GM18951 (cell line): ENCODE data around the gene TLE4.
"Not testable (repeated sequence)": the region's sequence is repeated elsewhere in the genome, so short reads cannot be mapped to it uniquely, and the experiment has no call there.

ENCODE experiments used
- POLR2A ChIP-seq: IDR thresholded peaks from 4 replicates; pipeline ENCODE4 v1.6.1; 2011; ENCODE audit warnings: mild to moderate bottlenecking; ENCODE audit not compliant: insufficient read length, insufficient read depth; ENCODE audit errors: extremely low read depth
- in situ Hi-C: fragments of 300-500 bp; cut with MboI; formaldehyde crosslinking; loops from one replicate; pipeline ENCODE4 v1.12.0; 2022; ENCODE audit warnings: low sequenced_read_pairs, mixed read lengths, inconsistent platforms; ENCODE audit not compliant: unreplicated experiment

The TLE4 gene

GRCh38 chr9:79603222-79603920 lies 31.6 kb downstream of the TLE4 start:
- in situ Hi-C loops = no loop called here
- no peak for TF ChIP-seq POLR2A

GRCh38 chr9:79604149-79604548 lies 32.4 kb downstream of the TLE4 start:
- in situ Hi-C loops = no loop called here
- no peak for TF ChIP-seq POLR2A

GRCh38 chr9:79604921-79605562 lies 33.3 kb downstream of the TLE4 start:
- in situ Hi-C loops = no loop called here
- TF ChIP-seq POLR2A = no peak

- in situ Hi-C loops = not testable (repeated sequence)
Measured at GRCh38 chr9:79606529-79606928, 34.8 kb downstream of the TLE4 start.

GRCh38 chr9:79609468-79610018 lies 37.8 kb downstream of the TLE4 start:
- in situ Hi-C loops = no loop called here
- no peak for TF ChIP-seq POLR2A

GRCh38 chr9:79610019-79610631 lies 38.4 kb downstream of the TLE4 start:
- no peak for TF ChIP-seq POLR2A
- in situ Hi-C loops = no loop called here

- no peak for TF ChIP-seq POLR2A
- in situ Hi-C loops = no loop called here
Measured at GRCh38 chr9:79610791-79611614, 39.2 kb downstream of the TLE4 start.

- in situ Hi-C loops = no loop called here
- no peak for TF ChIP-seq POLR2A
Measured at GRCh38 chr9:79613145-79613544, 41.4 kb downstream of the TLE4 start.

GRCh38 chr9:79615038-79615437 lies 43.3 kb downstream of the TLE4 start:
- TF ChIP-seq POLR2A = no peak
- in situ Hi-C loops = no loop called here

GRCh38 chr9:79616013-79616412 lies 44.2 kb downstream of the TLE4 start:
- TF ChIP-seq POLR2A = no peak
- in situ Hi-C loops = no loop called here

GRCh38 chr9:79616971-79617370 lies 45.2 kb downstream of the TLE4 start:
- no peak for TF ChIP-seq POLR2A
- in situ Hi-C loops = no loop called here

GRCh38 chr9:79617395-79617794 lies 45.6 kb downstream of the TLE4 start:
- in situ Hi-C loops = no loop called here
- TF ChIP-seq POLR2A = no peak

- in situ Hi-C loops = no loop called here
Measured at GRCh38 chr9:79619930-79620329, 48.2 kb downstream of the TLE4 start.

More at GRCh38 chr9:79619930-79620329, 48.2 kb downstream of the TLE4 start:
- no peak for TF ChIP-seq POLR2A
